Activated B cell treated with CpG ODN at 0.5 μM for 24 hours (primary cell): ENCODE data around the gene ZBTB32. TPM values are rescaled to one million over a fixed set of nuclear protein-coding genes. Genes with fewer than 3 reads are reported as not detected.

Source experiments
- ATAC-seq: fragments of 200-7000 bp; cut with Tn5 transposase; one replicate; pipeline ENCODE4 v1.10.0; 2021; ENCODE audit warnings: low read depth, mild to moderate bottlenecking, moderate library complexity
- CTCF ChIA-PET: fragments of 350-600 bp; sonication (Branson Sonifier 250); formaldehyde crosslinking; loops from one replicate; lab custom pipeline; 2021; ENCODE audit warnings: antibody characterized with exemption; lab: Charles Lee
- POLR2A ChIA-PET: fragments of 350-600 bp; sonication (Branson Sonifier 250); formaldehyde crosslinking; loops from one replicate; lab custom pipeline; 2021; ENCODE audit warnings: antibody characterized with exemption; lab: Charles Lee
- DNase-seq: peaks from one replicate; pipeline ENCODE4 v3.0.0; 2022
- H3K27ac Mint-ChIP-seq: one replicate; pipeline ENCODE4 v1.8.0; 2020; ENCODE audit warnings: mixed read lengths
- H3K27me3 Mint-ChIP-seq: one replicate; pipeline ENCODE4 v1.8.0; 2021; ENCODE audit warnings: mixed read lengths
- H3K36me3 Mint-ChIP-seq: one replicate; pipeline ENCODE4 v1.8.0; 2021; ENCODE audit warnings: low read depth, mixed read lengths
- H3K4me1 Mint-ChIP-seq: one replicate; pipeline ENCODE4 v1.8.0; 2021; ENCODE audit warnings: mixed read lengths
- H3K4me3 Mint-ChIP-seq: one replicate; pipeline ENCODE4 v1.8.0; 2020; ENCODE audit warnings: mild to moderate bottlenecking, mixed read lengths
- H3K9me3 Mint-ChIP-seq: one replicate; pipeline ENCODE4 v1.8.0; 2020; ENCODE audit warnings: mixed read lengths
- intact Hi-C: fragments of 100-400 bp; cut with micrococcal nuclease; formaldehyde crosslinking; loops from one replicate; pipeline ENCODE4 v1.15.1; 2024
- total RNA-seq: library from RNA; stranded (reverse); gene quantifications from 2 replicates; pipeline ENCODE4 v1.2.3, GENCODE V29; 2022
- TF ChIP-seq, protein P1 (sequence below): fragments of 200-600 bp; IDR thresholded peaks from one replicate; pipeline ENCODE4 v1.8.0; 2022; ENCODE audit warnings: antibody characterized with exemption, mild to moderate bottlenecking

ZBTB32 gene
- total RNA-seq, 1 donor from 2014 or later, result 21.4 TPM

DNA sequence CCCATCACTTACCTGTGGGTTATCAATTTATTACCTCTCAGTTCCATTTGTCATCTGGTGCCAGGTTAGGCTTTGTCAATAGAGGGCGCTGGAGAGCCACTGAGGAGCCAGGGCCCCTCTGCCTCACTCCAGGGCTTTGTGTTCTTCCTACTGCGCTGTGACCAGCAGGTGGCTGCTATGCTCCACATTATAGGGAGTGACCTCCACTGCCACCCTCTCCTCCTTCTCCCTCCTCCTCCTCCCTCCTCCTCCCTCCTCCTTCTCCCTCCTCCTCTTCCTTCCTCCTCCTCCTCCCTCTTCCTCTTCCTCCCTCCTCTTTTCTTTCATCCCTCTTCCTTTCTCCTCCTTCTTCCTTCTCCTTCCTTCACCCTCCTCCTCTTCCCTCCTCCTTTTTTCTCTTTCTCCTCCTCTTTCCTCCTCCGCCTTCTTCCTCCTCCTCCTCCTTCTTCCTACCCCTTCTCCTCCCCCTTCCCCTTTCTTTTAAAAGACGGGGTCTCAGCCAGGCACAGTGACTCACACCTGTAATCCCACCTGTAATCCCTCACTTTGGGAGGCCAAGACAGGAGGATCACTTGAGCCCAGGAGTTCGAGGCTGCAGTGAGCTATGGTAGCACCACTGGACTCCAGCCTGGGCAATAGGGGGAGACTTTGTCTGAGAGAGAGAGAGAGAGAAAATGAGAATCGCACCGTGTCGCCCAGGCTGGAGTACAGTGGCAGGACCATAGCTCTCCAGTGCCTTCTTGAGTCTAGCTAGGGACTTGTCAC lies 10.3 kb upstream of the ZBTB32 start:
- Mint-ChIP-seq H3K4me3 (no peak overlapping the region), H3K27ac (no peak overlapping the region)

DNA sequence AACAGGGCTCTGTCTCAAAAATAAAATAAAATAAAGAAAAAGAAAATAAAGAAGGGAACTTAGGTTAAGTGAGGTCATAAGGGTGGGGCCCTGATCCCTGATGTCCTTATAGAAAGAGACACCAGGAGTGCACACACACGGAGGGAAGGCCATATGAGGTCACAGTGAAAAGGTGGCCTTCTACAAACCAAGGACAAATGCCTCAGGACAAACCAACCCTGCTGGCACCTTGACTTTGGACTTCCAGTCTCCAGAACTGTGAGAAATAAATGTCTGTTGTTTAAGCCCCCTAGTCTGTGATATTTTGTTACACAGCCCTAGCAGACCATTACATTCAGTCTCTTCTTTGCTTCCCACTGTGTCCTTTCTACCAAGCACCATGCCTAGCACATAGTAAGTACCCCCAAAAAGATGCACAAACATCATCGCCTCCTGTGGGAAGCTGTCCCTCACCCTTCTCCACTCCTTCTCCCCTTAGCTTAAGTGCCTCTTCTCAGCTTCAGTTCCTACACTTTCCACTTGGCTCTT lies 8.4 kb upstream of the ZBTB32 start:
- H3K9me3 Mint-ChIP-seq, result no peaks in the 10 kb centered on the region
- intact Hi-C loops, result no loop called here
- H3K4me3 Mint-ChIP-seq, result no peak overlapping the region
- DNase-seq, result no peak
- TF ChIP-seq, protein P1, sequence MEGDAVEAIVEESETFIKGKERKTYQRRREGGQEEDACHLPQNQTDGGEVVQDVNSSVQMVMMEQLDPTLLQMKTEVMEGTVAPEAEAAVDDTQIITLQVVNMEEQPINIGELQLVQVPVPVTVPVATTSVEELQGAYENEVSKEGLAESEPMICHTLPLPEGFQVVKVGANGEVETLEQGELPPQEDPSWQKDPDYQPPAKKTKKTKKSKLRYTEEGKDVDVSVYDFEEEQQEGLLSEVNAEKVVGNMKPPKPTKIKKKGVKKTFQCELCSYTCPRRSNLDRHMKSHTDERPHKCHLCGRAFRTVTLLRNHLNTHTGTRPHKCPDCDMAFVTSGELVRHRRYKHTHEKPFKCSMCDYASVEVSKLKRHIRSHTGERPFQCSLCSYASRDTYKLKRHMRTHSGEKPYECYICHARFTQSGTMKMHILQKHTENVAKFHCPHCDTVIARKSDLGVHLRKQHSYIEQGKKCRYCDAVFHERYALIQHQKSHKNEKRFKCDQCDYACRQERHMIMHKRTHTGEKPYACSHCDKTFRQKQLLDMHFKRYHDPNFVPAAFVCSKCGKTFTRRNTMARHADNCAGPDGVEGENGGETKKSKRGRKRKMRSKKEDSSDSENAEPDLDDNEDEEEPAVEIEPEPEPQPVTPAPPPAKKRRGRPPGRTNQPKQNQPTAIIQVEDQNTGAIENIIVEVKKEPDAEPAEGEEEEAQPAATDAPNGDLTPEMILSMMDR, result no peak
- peaks cover 3% of the 10 kb centered on the region for H3K4me1 Mint-ChIP-seq
- POLR2A ChIA-PET, result interaction anchor here (0.6 to 10.7 kb wide), 2 partner anchors 18 to 204 kb away, joined by 3 to 238 read pairs; partner anchors contain the start of gene NFKBID
- no peak overlapping the region for H3K27ac Mint-ChIP-seq
- H3K27me3 Mint-ChIP-seq, result no peaks in the 10 kb centered on the region
- no peak for ATAC-seq
- CTCF ChIA-PET, result interaction anchor here (0.7 to 5.0 kb wide), 3 partner anchors 11 to 45 kb away, joined by 3 to 57 read pairs (median 5); no protein-coding TSS in a partner anchor
- H3K36me3 Mint-ChIP-seq, result no peaks in the 10 kb centered on the region

More for the DNA sequence above, 10.3 kb upstream of the ZBTB32 start:
- Mint-ChIP-seq H3K4me1 (peaks cover 3% of the 10 kb centered on the region), H3K27me3 (peaks cover 4% of the 10 kb centered on the region), H3K36me3 (no peaks in the 10 kb centered on the region), H3K9me3 (no peaks in the 10 kb centered on the region)
- intact Hi-C loops, result loop anchor here (1.0 to 5.0 kb wide), 6 partner anchors 23 to 237 kb away; partner anchors contain the start of genes ARHGAP33 and LIN37
- DNase-seq (peak; percentile 76), ATAC-seq (peak; percentile 100)
- TF ChIP-seq, protein P1, result no peak
- CTCF ChIA-PET, result interaction anchor here (0.8 to 5.0 kb wide), 11 partner anchors 9 to 189 kb away, joined by 3 to 57 read pairs (median 4); partner anchors contain the start of genes KMT2B, LIN37, PSENEN and U2AF1L4
- POLR2A ChIA-PET, result interaction anchor here (0.7 to 10.7 kb wide), 4 partner anchors 12 to 211 kb away, joined by 3 to 238 read pairs (median 4); no protein-coding TSS in a partner anchor

DNA sequence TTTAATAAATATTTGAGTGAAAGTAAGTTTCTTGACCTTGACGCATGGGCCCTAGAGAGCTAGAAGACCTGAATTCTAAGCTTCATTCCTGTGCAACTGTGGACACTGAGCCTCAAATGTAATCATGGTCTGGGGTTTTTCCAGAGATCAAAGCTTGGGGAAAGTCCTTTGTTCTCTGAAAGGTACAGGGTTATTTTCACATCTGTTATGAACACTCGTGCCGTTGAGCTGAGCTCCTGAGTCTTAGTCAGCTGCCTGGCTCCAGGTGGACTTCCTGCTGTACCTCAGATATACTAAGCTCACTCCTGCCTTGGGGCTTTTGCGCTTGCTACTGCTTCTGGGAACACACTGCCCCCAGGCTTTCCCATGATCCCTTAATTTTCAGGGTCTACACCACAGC lies 7.5 kb upstream of the ZBTB32 start:
- TF ChIP-seq, protein P1, result no peak
- Mint-ChIP-seq H3K4me3 (no peak overlapping the region), H3K9me3 (no peaks in the 10 kb centered on the region), H3K27ac (no peak overlapping the region), H3K27me3 (no peaks in the 10 kb centered on the region), H3K36me3 (no peaks in the 10 kb centered on the region), H3K4me1 (peaks cover 3% of the 10 kb centered on the region)
- CTCF ChIA-PET, result interaction anchor here (1.0 to 5.0 kb wide), 2 partner anchors 17 to 184 kb away, joined by 3 to 57 read pairs; no protein-coding TSS in a partner anchor
- POLR2A ChIA-PET, result interaction anchor here (10.7 kb wide), 1 partner anchor 17 kb away, joined by 238 read pairs; no protein-coding TSS in a partner anchor
- ATAC-seq, result no peak
- intact Hi-C loops, result no loop called here
- no peak for DNase-seq

DNA sequence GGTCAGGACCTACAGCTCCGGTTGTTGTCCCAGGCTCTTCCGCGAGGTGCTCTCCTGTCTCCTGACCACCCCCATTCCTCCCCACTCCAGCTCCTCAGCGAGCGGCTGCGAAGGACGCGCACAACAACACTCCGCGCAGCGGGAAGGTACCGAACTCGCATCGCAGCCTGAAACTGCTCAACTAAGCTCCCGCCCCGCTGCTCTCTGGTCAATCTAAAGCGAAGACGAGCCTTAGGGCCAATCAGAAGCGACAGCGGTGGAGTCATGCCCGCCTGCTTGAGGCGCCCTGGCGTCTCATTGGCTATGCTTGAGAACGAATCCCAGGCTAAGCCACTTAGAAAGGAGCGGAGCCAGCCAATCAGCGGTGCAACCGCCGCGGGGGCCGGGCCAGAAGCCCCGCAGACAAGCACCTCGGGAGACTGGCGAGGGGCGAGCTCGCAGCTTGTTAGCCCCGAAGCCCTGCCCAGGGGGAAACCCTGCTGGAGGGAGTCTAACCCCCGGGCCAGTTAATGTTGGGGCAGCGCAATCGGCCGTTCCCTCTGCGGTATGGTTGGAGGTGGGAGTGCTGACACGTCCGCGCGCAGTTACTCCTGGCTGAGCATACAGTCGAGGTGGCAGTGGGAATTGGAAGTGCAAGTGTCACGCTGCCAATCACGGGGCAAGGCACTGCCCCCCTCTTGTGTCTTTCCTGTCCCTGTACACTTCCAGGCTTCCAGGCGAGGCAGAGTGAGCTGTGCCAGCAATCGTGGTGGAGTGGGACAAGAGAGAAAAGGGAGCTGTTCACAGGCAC lies 1.9 kb upstream of the ZBTB32 start:
- Mint-ChIP-seq H3K9me3 (no peaks in the 10 kb centered on the region), H3K4me1 (peaks cover 7% of the 10 kb centered on the region), H3K36me3 (peaks cover 2% of the 10 kb centered on the region), H3K27ac (peak overlapping the region; percentile 96), H3K27me3 (no peaks in the 10 kb centered on the region), H3K4me3 (peak overlapping the region; percentile 98)
- intact Hi-C loops, result loop anchor here (1.0 to 2.0 kb wide), 5 partner anchors 9 to 352 kb away; partner anchors contain the start of genes RBM42, THAP8 and WDR62
- TF ChIP-seq, protein P1, result no peak
- DNase-seq, result peak; percentile 82
- ChIA-PET CTCF (interaction anchor here (0.6 to 2.2 kb wide), 3 partner anchors 8 to 14 kb away, joined by 3 to 6 read pairs (median 4); no protein-coding TSS in a partner anchor), POLR2A (interaction anchor here (0.7 to 10.7 kb wide), 14 partner anchors 10 to 229 kb away, joined by 3 to 238 read pairs (median 6); partner anchors contain the start of genes COX6B1, HSPB6, IGFLR1 and LIN37)
- peak; percentile 99 for ATAC-seq
